Stomach (tissue), 4 donors: Measurements from ENCODE around the gene LILRA6.

ENCODE experiments used
- POLR2A ChIP-seq, 4 donors: fragments of 450-650 bp; IDR thresholded peaks; one replicate each; pipeline ENCODE4 v1.6.1; 2016; ENCODE audit warnings: antibody characterized with exemption in 4 of 4, control low read depth in 2 of 4, mild to moderate bottlenecking in 1 of 4, moderate library complexity in 1 of 4
- POLR2AphosphoS5 ChIP-seq, 3 donors: sonication (generic); formaldehyde crosslinking; IDR thresholded peaks; one replicate each; pipeline ENCODE4 v1.6.1; 2016; ENCODE audit warnings: antibody characterized with exemption in 3 of 3
- TF ChIP-seq, protein P1 (sequence below), 7 experiments: fragments of 450-650 bp in 4 of 7; fragments of 200-600 bp in 3 of 7; sonication (generic) in 3 of 7; IDR thresholded peaks; one replicate each; pipeline ENCODE4 v1.5.1; 2016 to 2019; ENCODE audit warnings: antibody characterized with exemption in 7 of 7, control low read depth in 2 of 7, mild to moderate bottlenecking in 1 of 7

DNA sequence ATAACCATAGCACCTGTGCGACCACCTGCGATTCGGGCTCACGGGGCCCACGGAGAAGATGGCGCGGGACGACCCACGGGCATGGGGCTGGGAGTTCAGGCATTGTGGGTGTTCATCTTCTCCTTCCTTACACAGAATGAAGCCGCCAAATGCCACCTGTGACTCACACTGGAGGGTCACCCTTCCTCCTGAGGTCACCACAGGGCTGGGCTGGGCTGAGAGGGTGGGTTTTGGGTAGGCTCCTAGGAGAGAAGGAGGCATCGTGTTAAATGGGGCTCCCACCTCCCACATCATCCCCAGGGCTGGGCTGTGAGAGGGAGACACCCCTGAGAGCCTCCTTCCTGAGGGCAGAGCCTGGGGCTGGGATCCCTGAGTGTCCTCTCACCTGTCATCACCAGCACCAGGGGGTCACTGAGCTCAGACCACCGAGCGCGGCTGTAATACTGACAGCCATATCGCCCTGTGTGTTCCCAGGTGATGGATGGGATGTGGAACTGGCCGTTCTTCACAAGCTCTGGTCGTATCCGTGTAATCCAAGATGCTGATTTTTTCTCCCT is 36.9 kb upstream of the LILRA6 start:
- TF ChIP-seq POLR2A (IDR thresholded peaks at IDR 0.05) (no peak), POLR2AphosphoS5 (IDR thresholded peaks at IDR 0.05) (no peak)
- TF ChIP-seq, protein P1, sequence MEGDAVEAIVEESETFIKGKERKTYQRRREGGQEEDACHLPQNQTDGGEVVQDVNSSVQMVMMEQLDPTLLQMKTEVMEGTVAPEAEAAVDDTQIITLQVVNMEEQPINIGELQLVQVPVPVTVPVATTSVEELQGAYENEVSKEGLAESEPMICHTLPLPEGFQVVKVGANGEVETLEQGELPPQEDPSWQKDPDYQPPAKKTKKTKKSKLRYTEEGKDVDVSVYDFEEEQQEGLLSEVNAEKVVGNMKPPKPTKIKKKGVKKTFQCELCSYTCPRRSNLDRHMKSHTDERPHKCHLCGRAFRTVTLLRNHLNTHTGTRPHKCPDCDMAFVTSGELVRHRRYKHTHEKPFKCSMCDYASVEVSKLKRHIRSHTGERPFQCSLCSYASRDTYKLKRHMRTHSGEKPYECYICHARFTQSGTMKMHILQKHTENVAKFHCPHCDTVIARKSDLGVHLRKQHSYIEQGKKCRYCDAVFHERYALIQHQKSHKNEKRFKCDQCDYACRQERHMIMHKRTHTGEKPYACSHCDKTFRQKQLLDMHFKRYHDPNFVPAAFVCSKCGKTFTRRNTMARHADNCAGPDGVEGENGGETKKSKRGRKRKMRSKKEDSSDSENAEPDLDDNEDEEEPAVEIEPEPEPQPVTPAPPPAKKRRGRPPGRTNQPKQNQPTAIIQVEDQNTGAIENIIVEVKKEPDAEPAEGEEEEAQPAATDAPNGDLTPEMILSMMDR (IDR thresholded peaks at IDR 0.05) = no peak
